Fibroblast of mammary gland (primary cell): ENCODE data around the gene ATP1B3.
"Not testable (repeated sequence)": the region's sequence is repeated elsewhere in the genome, so short reads cannot be mapped to it uniquely, and the experiment has no call there.

Experiments used
- DNase-seq: peaks from one replicate; pipeline ENCODE4 v3.0.0-alpha.2; 2010; ENCODE audit warnings: low read depth
- H3K4me3 ChIP-seq: 2 replicates; pipeline ENCODE4 v1.5.1; 2011; ENCODE audit warnings: low read depth, mild to moderate bottlenecking, low read length, moderate library complexity; ENCODE audit not compliant: control insufficient read depth
- CTCF ChIP-seq: conservative IDR thresholded peaks from 2 replicates; pipeline ENCODE4 v1.5.1; 2011; ENCODE audit warnings: low read depth, low read length, inconsistent platforms; ENCODE audit not compliant: control insufficient read depth, insufficient read depth

Gene ATP1B3

GRCh38 chr3:141840737-141841544 lies 35.5 kb upstream of the ATP1B3 start:
- peak; percentile 51 for DNase-seq
- no peak overlapping the region for H3K4me3 ChIP-seq
- TF ChIP-seq CTCF: no peak

GRCh38 chr3:141844108-141844507 lies 32.3 kb upstream of the ATP1B3 start:
- TF ChIP-seq CTCF: no peak
- no peak for DNase-seq
- no peak overlapping the region for H3K4me3 ChIP-seq

- H3K4me3 ChIP-seq: no peak overlapping the region
- TF ChIP-seq CTCF: no peak
- no peak for DNase-seq
These were observed 31.6 kb upstream of the ATP1B3 start for GRCh38 chr3:141844812-141845211.

- no peak overlapping the region for H3K4me3 ChIP-seq
- no peak for TF ChIP-seq CTCF
- no peak for DNase-seq
These were observed 30.9 kb upstream of the ATP1B3 start for GRCh38 chr3:141845407-141846049.

GRCh38 chr3:141846050-141846433 lies 30.4 kb upstream of the ATP1B3 start:
- H3K4me3 ChIP-seq: no peak overlapping the region
- no peak for TF ChIP-seq CTCF
- DNase-seq: no peak

- not testable (repeated sequence) for DNase-seq, H3K4me3 ChIP-seq
These were observed 28.2 kb upstream of the ATP1B3 start for GRCh38 chr3:141848159-141848748.
